Dermis microvascular lymphatic vessel endothelial cell (primary cell): Measurements from ENCODE around the gene DENND1A. TPM values are rescaled to one million over a fixed set of nuclear protein-coding genes. Genes with fewer than 3 reads are reported as not detected.

Experiments
- DNase-seq, 2 donors: peaks; one replicate each; pipeline versions ENCODE4 v3.0.0 to v3.0.0-alpha.2; 2010; ENCODE audit warnings: low read depth in 2 of 2
- total RNA-seq: library from RNA; depleted of rRNA; stranded (reverse); fragments of >200 nt; gene quantifications from 2 replicates; pipeline ENCODE4 v1.2.1, GENCODE V29; 2014

DENND1A gene
- total RNA-seq, 1 donor from 2014 or later, result 7.1 TPM

DNA sequence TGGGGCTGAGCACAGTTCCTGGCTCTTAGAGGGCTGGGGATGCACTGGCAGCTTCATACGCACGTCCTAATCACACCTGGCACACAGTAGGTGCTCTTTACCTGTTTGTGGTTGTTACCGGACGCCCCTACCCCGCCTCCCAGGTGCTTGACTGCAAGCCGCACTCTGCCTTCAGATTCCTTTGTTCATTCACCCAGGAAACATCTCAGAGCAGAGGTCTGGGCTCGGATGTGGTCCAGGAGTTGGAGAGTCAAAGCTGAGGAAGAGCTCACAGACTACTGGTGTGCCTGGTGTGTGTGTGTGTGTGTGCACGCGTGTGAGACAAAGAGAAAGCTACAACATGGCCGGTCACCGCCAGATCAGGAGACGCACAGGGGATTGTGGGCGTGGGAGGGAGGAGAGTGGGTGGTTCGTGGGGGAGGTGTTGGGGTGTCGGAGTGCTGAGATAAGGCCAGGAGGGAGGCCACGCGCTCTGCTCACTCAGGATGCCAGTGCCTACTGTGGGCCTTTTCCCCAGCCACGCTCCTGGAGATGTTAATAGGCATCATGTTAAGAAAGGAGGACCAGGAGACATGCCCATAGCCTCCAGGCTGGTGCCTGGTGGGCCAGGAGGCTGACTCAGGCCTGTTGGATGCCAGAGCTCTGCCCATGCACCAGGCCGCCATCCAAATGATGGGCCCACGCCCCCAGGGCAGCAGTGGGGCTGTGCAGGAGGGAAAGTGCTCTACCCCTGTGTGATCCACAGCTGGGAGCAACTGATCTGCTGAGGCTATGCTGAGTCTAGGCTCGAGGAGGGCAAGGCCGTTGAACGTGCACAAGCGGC, 534.0 kb downstream of the DENND1A start:
- DNase-seq, result no peak

GRCh38 chr9:123395276-123395688, 534.6 kb downstream of the DENND1A start:
- DNase-seq, result no peak

DNA sequence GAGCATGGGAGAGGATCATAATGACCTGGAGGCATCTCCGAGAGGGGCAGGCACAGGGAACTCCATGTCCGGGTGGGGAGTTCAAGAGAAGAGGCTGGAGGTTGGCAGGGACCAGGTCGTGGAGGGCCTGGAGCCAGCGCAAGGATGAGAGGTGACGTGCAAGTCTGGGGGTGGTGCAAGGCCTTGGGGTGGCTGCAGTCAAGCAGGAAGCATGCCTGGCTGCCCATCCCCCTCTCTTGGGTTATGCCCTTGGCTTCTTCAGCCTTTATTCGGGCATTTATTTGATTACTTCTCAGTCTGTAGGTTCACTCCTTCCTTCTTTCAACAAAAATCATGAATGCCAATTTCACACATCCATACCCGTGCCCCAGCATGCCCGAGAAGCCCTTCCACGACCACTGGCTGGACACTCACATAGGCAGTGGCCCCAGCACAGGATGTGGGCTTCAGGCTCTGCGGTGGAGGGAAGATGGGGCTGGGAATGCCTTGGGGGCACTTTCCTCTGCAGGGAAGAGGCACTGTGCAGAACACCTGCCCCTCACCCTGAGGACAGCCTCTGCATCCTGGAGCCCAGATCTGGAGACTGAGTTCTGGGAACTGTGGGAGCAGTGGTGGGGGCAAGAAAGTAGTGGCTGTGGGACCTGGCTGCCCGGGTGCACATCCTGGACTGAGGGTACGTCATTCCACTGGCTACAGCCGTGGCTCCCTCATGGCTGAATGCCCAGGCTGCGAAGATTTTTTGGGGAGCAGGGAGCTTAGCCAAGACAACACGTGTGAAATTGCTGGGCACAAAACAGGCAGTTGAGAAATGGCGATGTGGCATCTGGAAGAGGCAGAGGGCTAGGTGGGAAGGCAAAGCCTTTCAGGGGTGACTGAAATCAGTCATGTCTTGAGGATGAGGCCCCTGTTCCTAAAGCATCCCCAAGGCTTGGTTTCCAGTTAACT, 535.4 kb downstream of the DENND1A start:
- DNase-seq, result no peak

- DNase-seq, result no peak
Measured at GRCh38 chr9:123392802-123393201, 537.1 kb downstream of the DENND1A start.

GRCh38 chr9:123391946-123392345, 538.0 kb downstream of the DENND1A start:
- no peak for DNase-seq

DNA sequence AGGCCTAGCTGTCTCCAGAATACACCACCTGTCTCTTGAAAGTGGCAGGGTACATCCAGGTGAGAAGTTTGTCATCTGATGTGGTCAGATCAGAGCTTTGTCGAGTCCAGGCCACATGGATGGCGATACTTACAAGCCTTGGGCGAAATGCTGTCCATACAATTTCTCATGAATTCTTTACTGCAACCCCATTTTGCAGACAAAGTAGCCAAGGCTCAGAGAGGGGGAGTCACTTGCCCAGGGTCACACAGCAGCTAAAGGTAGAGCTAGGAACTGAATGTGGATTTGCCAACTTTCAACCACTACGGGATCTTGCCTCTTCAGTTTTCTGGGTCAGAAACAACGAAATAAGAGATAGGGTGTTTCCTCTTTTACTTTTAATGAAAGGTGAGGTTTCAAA, 538.7 kb downstream of the DENND1A start:
- no peak for DNase-seq

DNA sequence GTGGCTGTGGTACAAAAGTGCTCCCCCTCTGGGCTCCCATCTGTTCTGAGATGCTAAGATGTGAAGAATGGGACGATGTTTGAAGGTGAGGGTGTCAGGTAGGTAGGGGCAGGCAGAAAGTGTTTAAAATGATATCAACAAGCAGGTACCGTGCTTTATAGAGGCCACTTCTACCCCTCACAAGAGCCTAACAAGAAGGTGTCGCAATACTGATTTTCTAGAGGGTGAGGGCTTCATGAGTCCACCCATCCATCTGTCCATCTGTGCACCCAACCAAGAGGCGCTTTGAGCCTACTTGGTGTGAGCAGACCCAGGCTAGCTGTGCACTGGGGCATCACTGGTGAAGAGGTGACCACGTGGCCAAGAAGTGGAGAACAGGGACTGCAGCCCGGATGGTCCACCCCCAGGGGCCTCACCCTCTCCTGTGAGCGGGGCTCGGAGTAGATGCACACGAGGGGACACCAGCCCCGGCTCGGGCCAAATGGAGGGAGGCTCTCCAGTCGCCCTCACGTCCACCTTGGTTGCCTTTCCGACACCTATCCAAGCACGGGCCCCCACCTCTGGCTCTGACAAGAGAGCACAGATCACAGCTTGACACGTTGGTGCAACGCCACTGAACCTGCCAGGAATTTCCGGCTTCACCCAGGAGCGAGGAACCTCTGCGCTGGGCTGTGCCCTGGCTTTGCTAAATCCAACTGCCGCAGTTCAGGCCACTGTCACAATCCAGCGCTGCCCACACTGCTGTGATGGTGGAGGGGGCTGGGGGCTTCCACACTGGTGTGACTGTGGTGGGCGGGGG, 539.4 kb downstream of the DENND1A start:
- DNase-seq, result no peak

DNA sequence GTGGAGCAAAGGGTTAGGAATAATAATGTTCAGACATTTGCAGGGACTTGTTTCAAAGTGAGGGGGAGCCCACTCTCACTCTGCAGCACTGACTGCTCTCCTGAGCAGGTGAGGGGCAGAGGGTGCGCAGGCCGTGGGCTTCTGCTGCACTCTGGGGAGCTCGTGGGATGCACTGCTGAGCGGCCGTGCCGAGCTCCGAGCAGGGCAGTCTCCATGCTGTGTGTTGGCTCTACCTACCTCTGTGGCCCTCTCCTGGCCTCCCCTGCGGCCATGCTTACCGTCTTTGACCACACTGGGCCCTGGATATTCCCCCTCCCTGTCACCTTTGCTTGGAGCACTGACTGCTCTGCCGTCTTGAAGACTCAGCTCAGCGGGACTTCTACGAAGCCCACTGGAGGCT, 540.2 kb downstream of the DENND1A start:
- no peak for DNase-seq

- no peak for DNase-seq
Measured at GRCh38 chr9:123389070-123389469, 540.9 kb downstream of the DENND1A start.

DNA sequence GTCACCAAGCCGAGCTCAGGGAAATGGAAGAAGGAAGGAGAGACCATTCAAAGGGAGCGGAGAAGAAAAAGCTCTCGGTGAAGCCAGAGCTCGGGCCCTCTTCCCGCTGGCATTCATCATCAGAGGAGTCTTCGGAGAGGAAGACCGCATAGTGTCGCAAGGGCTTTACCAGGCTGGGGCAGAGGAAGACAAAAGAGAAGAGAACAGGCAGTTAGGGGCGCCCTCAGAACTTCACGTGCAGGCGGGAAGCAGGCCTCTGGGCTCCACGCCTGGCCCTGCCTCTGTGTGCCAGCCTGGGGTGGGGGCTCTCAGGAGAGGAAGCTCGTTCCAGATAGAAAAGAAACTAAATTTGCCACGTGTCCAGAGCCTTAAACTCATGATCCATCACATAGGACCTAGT, 542.2 kb downstream of the DENND1A start:
- DNase-seq, result no peak

DNA sequence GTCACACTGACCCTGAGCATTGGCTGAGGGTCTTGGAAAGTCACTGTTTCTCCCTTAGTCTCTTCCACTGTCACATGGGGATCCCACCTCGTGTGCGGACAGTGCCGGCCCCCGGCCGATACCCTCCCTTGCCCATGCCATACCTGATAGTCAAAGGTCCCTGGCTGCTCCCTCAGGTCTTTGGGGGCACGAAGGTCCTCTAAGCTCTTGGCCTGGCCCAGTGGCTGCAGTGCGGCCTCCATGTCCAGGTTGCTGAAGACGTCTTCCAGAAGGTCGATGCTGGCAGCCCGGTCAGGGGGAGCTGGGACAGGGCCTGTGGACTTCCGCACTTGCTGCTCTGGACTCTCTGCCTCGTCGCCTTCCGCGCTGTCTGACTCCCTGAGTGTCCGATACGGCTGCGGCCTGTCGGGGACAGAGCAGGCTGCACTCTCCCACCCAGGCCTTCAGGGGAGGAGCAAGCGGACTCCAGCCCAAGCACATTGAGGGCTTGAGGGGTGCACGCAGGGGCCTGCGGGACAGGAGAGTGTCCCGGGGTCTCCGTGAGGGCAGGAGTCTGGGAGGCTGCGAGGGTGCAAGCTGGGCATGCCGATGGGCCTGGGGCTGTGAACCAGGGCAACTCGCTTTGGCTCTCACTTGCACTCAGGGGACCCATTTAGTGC, 546.3 kb downstream of the DENND1A start:
- no peak for DNase-seq

DNA sequence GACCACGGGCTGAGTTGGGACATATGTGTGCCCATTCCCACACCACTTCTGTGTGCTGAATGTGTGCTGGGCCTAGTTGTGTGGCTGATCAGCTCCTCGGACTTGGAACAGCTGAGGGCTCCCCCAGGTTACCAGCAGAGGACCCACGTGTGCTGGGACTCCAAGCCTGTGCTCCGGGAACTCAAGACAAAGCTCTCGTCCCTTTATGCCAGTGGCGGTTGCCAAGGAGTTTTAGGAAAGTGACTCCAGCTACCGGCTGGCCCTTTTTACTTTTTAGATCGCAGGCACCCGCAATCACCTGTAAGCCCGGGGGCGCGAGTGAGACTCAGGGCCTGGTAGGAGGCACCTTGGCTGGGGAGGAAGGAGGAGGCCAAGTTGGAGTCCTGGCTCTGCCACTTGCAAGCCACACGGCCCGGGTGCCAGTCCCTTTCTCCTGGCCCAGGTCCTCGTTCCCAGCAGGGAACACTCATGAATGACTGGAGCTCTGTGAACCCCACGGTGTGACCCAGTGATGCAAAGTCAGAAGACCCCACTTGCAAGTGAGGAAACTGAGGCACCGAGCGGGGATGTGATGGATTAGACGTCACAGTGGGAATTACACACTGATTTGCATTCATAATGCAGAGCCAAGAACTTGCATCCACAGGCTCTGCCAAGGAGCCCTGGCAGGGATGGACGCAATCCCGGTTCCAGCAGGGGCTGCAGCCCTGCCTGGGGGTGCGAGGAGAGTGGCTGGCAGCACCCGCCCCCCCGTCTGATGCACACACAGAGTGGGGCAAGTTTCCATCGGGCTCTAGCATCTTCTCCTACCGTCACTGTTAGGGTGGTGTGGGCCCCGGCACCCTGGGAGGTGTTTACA, 547.0 kb downstream of the DENND1A start:
- no peak for DNase-seq

DNA sequence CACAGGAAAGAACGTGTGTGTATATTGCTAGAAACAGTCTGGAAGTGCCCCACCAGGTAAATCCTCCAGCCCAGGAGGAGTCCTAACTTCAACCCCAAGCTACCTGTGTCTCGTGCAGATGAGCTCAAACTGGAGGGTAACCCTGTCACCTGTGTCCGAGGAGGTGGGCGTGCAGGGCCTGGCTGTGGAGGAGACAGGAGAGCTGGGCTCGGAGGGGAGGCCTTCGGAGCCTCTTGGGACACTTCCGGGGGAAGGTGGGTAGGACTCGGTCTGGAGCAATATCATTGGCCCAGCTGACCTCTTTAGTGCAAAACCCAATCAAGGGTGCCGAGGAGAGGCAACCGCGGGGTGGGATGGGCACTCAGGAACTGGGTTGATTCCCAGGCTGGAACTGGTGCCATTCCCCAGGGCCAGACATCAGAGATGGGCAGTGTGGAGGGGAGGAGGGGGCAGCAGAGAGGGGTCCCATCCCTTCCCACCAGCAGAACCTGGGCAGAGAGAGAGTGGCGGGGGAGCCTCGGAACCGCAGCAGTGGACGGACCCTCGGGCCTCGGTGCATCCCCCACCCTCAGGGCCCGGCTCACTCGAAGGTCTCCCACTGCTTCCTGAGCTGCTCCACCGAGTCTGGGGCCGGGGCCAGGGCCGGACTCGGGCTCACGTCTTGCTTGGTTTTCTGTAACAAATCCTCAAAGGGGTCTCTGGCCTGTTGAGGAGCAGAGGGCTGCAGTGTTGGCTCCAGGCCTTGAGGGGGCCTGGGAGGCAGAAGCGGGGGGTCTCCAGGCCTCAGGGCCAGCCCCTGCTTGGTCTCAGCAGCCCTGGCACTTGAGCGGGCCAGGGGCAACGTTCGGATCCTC, 548.8 kb downstream of the DENND1A start:
- DNase-seq, result no peak

- DNase-seq, result no peak
Measured at GRCh38 chr9:123378956-123379660, 550.8 kb downstream of the DENND1A start.

- no peak for DNase-seq
Measured at GRCh38 chr9:123378025-123378424, 551.9 kb downstream of the DENND1A start.

GRCh38 chr9:123377211-123377971, 552.5 kb downstream of the DENND1A start:
- DNase-seq, result no peak

- no peak for DNase-seq
Measured at GRCh38 chr9:123376218-123377071, 553.5 kb downstream of the DENND1A start.
